ENCODE measurements around the gene YEATS2. TPM values are rescaled to one million over a fixed set of nuclear protein-coding genes. Genes with fewer than 3 reads are reported as not detected.

Gene YEATS2
- total RNA-seq, 1 donor from 2014 or later = 23.8 TPM

DNA sequence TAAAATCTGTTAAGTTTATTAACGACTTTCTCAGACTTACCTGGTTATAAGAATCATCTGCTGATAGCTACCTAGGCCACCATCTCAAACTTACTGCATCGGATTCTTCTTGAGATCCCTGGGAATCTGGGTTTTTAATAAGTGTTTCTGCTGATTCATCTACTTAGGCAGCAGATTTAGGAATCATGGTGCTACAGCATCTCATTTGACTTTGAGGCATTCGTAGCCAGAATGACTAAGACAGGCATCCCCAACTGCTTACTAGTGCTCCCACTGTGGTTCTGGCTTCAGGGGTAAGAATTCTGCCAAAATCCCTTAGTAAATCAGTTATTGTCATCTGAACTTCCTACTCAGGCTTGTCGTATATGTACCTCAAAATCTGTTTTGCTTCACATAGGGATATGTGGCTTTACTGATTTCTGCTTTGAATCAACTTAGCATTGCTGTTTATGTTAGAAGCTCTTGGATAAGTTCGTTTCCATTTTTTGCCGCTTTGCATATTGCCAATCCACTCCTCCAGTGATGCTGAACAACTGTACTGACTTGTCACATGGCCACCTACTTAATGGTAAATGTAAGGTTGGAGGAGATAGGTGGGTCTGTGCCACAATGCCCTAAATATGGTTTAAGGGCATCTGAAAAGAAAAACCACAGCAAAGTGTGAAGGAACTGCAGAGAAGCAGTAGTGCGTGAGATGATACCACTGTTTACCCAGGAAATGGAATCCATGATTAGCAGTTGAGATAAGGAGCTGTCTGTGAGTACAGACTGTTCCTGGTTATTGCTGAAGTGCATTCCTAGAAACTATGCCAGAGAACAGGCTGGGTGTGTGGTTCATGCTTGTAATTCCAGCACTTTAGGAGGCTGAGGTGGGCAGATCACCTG is 67.5 kb downstream of the YEATS2 start:
- H3K9me3 ChIP-seq = no peaks in the 10 kb centered on the region
- no peak for TF ChIP-seq POLR2A (IDR thresholded peaks at IDR 0.05)
- TF ChIP-seq, protein P1, sequence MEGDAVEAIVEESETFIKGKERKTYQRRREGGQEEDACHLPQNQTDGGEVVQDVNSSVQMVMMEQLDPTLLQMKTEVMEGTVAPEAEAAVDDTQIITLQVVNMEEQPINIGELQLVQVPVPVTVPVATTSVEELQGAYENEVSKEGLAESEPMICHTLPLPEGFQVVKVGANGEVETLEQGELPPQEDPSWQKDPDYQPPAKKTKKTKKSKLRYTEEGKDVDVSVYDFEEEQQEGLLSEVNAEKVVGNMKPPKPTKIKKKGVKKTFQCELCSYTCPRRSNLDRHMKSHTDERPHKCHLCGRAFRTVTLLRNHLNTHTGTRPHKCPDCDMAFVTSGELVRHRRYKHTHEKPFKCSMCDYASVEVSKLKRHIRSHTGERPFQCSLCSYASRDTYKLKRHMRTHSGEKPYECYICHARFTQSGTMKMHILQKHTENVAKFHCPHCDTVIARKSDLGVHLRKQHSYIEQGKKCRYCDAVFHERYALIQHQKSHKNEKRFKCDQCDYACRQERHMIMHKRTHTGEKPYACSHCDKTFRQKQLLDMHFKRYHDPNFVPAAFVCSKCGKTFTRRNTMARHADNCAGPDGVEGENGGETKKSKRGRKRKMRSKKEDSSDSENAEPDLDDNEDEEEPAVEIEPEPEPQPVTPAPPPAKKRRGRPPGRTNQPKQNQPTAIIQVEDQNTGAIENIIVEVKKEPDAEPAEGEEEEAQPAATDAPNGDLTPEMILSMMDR (IDR thresholded peaks at IDR 0.05) = no peak
- TF ChIP-seq POLR2AphosphoS5 (IDR thresholded peaks at IDR 0.05; ENCODE audit: insufficient read depth in 1 of 2, low read depth in 1 of 2) = no peak
- no peak overlapping the region for H3K4me3 ChIP-seq
- intact Hi-C loops (cut with DNase I) = loop anchor here (5.0 kb wide), 1 partner anchor 298 kb away; no protein-coding TSS in a partner anchor
- H3K36me3 ChIP-seq = peaks cover 0 to 29% of the 10 kb centered on the region in 2 donors
- H3K4me1 ChIP-seq = no peaks in the 10 kb centered on the region
- H3K27me3 ChIP-seq = no peaks in the 10 kb centered on the region
- no peak for DNase-seq (ENCODE audit: extremely low spot score in 2 of 2)
- H3K27ac ChIP-seq = no peak overlapping the region

DNA sequence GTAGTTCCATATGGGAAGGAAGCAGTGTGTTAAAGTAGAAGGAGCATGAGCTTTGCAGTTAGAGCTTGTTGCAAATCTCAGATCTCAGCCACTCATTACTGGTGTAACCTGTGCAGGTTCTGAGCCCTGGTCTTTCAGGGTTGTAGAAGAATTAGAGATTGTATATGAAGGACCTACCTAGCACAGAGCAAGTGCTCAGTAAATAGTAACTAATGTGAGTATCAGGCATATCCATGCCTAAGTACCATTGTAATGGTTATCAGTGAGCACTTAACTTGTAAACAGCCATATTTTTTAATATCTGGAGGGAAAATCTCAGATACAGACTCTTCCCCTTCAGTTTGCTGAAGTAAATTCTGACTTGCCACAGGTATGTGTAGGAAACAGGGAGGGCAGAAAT is 68.5 kb downstream of the YEATS2 start:
- DNase-seq (ENCODE audit: extremely low spot score in 2 of 2) = no peak
- H3K27me3 ChIP-seq = no peaks in the 10 kb centered on the region
- H3K4me1 ChIP-seq = no peaks in the 10 kb centered on the region
- H3K27ac ChIP-seq = no peak overlapping the region
- no peak for TF ChIP-seq POLR2A (IDR thresholded peaks at IDR 0.05)
- TF ChIP-seq, protein P1 (IDR thresholded peaks at IDR 0.05) = no peak
- no peak for TF ChIP-seq POLR2AphosphoS5 (IDR thresholded peaks at IDR 0.05; ENCODE audit: insufficient read depth in 1 of 2, low read depth in 1 of 2)
- H3K4me3 ChIP-seq = no peak overlapping the region
- peaks cover 0 to 29% of the 10 kb centered on the region in 2 donors for H3K36me3 ChIP-seq
- H3K9me3 ChIP-seq = no peaks in the 10 kb centered on the region
- intact Hi-C loops (cut with DNase I) = loop anchor here (5.0 kb wide), 1 partner anchor 299 kb away; no protein-coding TSS in a partner anchor

DNA sequence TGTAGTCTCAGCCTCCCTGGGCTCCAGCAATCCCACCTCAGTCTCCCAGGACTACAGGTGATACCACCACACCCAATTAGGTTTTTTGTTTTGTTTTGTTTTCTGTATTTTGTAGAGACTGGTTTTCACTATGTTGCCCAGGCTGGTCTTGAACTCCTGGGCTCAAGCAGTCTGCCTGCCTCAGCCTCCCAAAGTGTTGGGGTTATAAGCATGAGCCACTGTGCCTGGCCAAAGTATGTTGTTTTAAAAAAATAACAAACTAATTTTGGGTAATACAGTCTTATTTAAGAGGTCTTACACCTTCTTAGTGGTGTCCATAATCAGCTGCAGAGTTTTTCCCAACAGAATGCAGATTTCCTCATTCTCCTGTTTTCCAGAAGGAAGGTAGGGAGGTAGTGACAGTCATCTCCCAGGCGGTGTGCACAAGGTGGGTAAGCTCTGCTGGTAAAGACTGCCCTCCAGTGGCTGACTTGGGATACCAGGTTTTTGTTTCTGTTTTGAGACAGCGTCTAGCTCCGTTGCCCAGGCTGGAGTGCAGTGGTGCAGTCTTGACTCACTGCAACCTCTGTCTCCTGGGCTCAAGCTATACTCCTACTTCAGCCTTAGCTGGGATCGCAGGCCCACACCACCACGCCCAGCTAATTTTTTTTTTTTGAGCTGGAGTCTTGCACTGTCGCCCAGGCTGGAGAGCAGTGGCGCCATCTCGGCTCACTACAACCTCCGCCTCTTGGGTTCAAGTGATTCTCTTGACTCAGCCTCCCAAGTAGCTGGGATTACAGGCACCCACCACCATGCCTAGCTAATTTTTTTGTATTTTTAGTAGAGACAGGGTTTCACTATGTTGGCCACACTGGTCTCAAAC is 69.4 kb downstream of the YEATS2 start:
- H3K9me3 ChIP-seq = no peaks in the 10 kb centered on the region
- no peak overlapping the region for H3K4me3 ChIP-seq
- intact Hi-C loops (cut with DNase I) = loop anchor here (5.0 kb wide), 1 partner anchor 300 kb away; no protein-coding TSS in a partner anchor
- no peak for TF ChIP-seq POLR2A (IDR thresholded peaks at IDR 0.05)
- TF ChIP-seq, protein P1 (IDR thresholded peaks at IDR 0.05) = peak; percentile 60 to 71 (median 61)
- H3K27me3 ChIP-seq = no peaks in the 10 kb centered on the region
- no peaks in the 10 kb centered on the region for H3K4me1 ChIP-seq
- H3K27ac ChIP-seq = no peak overlapping the region
- H3K36me3 ChIP-seq = peaks cover 0 to 21% of the 10 kb centered on the region in 2 donors
- no peak for DNase-seq (ENCODE audit: extremely low spot score in 2 of 2)

DNA sequence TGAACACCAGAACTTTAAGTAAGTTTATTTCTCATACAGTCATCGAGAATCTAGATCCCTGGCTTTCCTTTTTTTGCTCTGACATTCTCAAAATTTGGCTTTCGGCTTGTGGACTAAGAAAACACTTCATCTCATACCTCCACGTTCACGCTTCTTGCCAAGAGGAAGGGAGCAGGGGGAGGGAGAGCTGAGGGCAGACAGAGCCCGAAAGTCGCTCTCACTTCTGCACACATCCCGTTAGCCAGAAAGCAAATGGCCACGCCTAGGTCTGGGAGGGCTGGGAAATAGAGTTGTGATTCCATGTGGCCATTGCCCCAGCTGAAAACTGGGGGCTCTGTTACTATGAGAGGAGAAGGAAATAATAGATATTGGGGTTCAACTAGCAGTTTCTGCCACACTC is 70.5 kb downstream of the YEATS2 start:
- no peak for TF ChIP-seq POLR2A (IDR thresholded peaks at IDR 0.05)
- TF ChIP-seq, protein P1 (IDR thresholded peaks at IDR 0.05) = no peak
- no peak for DNase-seq (ENCODE audit: extremely low spot score in 2 of 2)
- Histone ChIP-seq H3K9me3 (no peaks in the 10 kb centered on the region), H3K4me3 (no peak overlapping the region), H3K27me3 (no peaks in the 10 kb centered on the region), H3K27ac (no peak overlapping the region), H3K36me3 (peaks cover 0 to 13% of the 10 kb centered on the region in 2 donors), H3K4me1 (no peaks in the 10 kb centered on the region)
- intact Hi-C loops (cut with DNase I) = loop anchor here (5.0 kb wide), 1 partner anchor 301 kb away; no protein-coding TSS in a partner anchor
